Hepatocyte (in vitro differentiated cells): Measurements from ENCODE around the gene ADAMTS2. TPM values are rescaled to one million over a fixed set of nuclear protein-coding genes. Genes with fewer than 3 reads are reported as not detected.

Source experiments
- DNase-seq: peaks from one replicate; pipeline ENCODE4 v3.0.0-alpha.2; 2016; ENCODE audit warnings: low spot score
- H2AFZ ChIP-seq: fragments of 200-600 bp; sonication (generic); 2 replicates; pipeline ENCODE4 v1.6.0; 2016; ENCODE audit warnings: antibody characterized with exemption, mild to moderate bottlenecking
- H3K27ac ChIP-seq: fragments of 200-600 bp; sonication (generic); 2 replicates; pipeline ENCODE4 v1.5.1; 2016; ENCODE audit warnings: mild to moderate bottlenecking
- H3K27me3 ChIP-seq: fragments of 200-600 bp; sonication (generic); 2 replicates; pipeline ENCODE4 v1.6.1; 2016
- H3K36me3 ChIP-seq: fragments of 200-600 bp; sonication (generic); replicated peaks from 2 replicates; pipeline ENCODE4 v1.5.1; 2016; ENCODE audit warnings: low read depth; ENCODE audit not compliant: insufficient read depth
- H3K4me1 ChIP-seq: fragments of 200-600 bp; sonication (generic); 2 replicates; pipeline ENCODE4 v1.5.1; 2016; ENCODE audit warnings: mild to moderate bottlenecking, moderate library complexity; ENCODE audit not compliant: insufficient read depth
- H3K4me2 ChIP-seq: fragments of 200-600 bp; sonication (generic); 2 replicates; pipeline ENCODE4 v1.6.0; 2016
- H3K4me3 ChIP-seq: fragments of 200-600 bp; sonication (generic); 2 replicates; pipeline ENCODE4 v1.5.1; 2016; ENCODE audit warnings: mild to moderate bottlenecking
- H3K79me2 ChIP-seq: fragments of 200-600 bp; sonication (generic); 2 replicates; pipeline ENCODE4 v1.6.0; 2017; ENCODE audit warnings: mild to moderate bottlenecking
- H3K9me2 ChIP-seq: fragments of 200-600 bp; sonication (generic); replicated peaks from 2 replicates; pipeline ENCODE4 v1.6.0; 2017; ENCODE audit warnings: mild to moderate bottlenecking; ENCODE audit not compliant: insufficient read depth
- H3K9me3 ChIP-seq: fragments of 200-600 bp; sonication (generic); 2 replicates; pipeline ENCODE4 v1.5.1; 2016; ENCODE audit warnings: low read depth, mild to moderate bottlenecking
- H4K20me1 ChIP-seq: fragments of 200-600 bp; sonication (generic); 2 replicates; pipeline ENCODE4 v1.6.0; 2016; ENCODE audit warnings: mild to moderate bottlenecking; ENCODE audit not compliant: insufficient read depth, poor library complexity, severe bottlenecking
- CTCF ChIP-seq: fragments of 200-600 bp; sonication (generic); IDR thresholded peaks from 2 replicates; pipeline ENCODE4 v1.5.1; 2016; ENCODE audit warnings: antibody characterized with exemption, mild to moderate bottlenecking; ENCODE audit not compliant: poor library complexity
- EZH2 ChIP-seq: fragments of 200-600 bp; sonication (generic); IDR thresholded peaks from 2 replicates; pipeline ENCODE4 v1.6.1; 2016; ENCODE audit warnings: antibody characterized with exemption, mild to moderate bottlenecking, borderline replicate concordance
- EZH2phosphoT487 ChIP-seq: fragments of 200-600 bp; sonication (generic); IDR thresholded peaks from one replicate; pipeline ENCODE4 v1.6.1; 2018; ENCODE audit warnings: antibody characterized with exemption, mild to moderate bottlenecking, low read depth, moderate library complexity; ENCODE audit not compliant: unreplicated experiment, severe bottlenecking
- WGBS: methylation state at CpG from one replicate; pipeline ENCODE4 v1.1.6; 2016; ENCODE audit warnings: low lambda C conversion rate; ENCODE audit errors: missing lambda C conversion rate; 5-methylcytosine and 5-hydroxymethylcytosine counted together
- polyA plus RNA-seq: library from polyadenylated mRNA; unstranded; fragments of >200 nt; fragmentation: Nextera tagmentation; extraction: Ambion mirVana; gene quantifications from 2 replicates; pipeline ENCODE4 v1.2.1, GENCODE V29; 2016
- total RNA-seq: library from RNA; depleted of rRNA; stranded (reverse); fragments of >200 nt; gene quantifications from 2 replicates; pipeline ENCODE4 v1.2.3, GENCODE V29; 2014

The ADAMTS2 gene
- total and polyA plus RNA-seq, 2 experiments from 2014 or later, result 55.4 to 78.8 TPM

GRCh38 chr5:179195561-179196404 is 149.5 kb downstream of the ADAMTS2 start:
- no peaks in the 10 kb centered on the region for H4K20me1 ChIP-seq
- H3K27ac ChIP-seq, result no peak overlapping the region
- no peak overlapping the region for H3K4me2 ChIP-seq
- TF ChIP-seq EZH2 (no peak), EZH2phosphoT487 (no peak)
- H3K27me3 ChIP-seq, result no peaks in the 10 kb centered on the region
- WGBS, result 88% methylated on average over 36 of the region's 36 CpGs
- H3K4me1 ChIP-seq, result no peaks in the 10 kb centered on the region
- no peaks in the 10 kb centered on the region for H3K36me3 ChIP-seq
- DNase-seq, result no peak
- no peaks in the 10 kb centered on the region for H3K9me3 ChIP-seq
- no peak overlapping the region for H3K4me3 ChIP-seq
- H3K9me2 ChIP-seq, result no peaks in the 10 kb centered on the region
- no peak overlapping the region for H2AFZ ChIP-seq
- no peaks in the 10 kb centered on the region for H3K79me2 ChIP-seq

GRCh38 chr5:179194941-179195381 is 150.3 kb downstream of the ADAMTS2 start:
- Histone ChIP-seq H3K4me2 (no peak overlapping the region), H3K79me2 (no peaks in the 10 kb centered on the region), H4K20me1 (no peaks in the 10 kb centered on the region), H3K36me3 (no peaks in the 10 kb centered on the region), H3K9me2 (no peaks in the 10 kb centered on the region), H3K9me3 (no peaks in the 10 kb centered on the region), H3K4me3 (no peak overlapping the region), H2AFZ (no peak overlapping the region), H3K27me3 (no peaks in the 10 kb centered on the region), H3K4me1 (no peaks in the 10 kb centered on the region), H3K27ac (no peak overlapping the region)
- 95% methylated on average over 18 of the region's 19 CpGs for WGBS
- no peak for DNase-seq
- no peak for TF ChIP-seq EZH2
- TF ChIP-seq CTCF, result no peak
- TF ChIP-seq EZH2phosphoT487, result no peak

- TF ChIP-seq EZH2 (no peak), EZH2phosphoT487 (no peak), CTCF (no peak)
- H4K20me1 ChIP-seq, result no peaks in the 10 kb centered on the region
- no peak overlapping the region for H2AFZ ChIP-seq
- no peaks in the 10 kb centered on the region for H3K9me2 ChIP-seq
- H3K79me2 ChIP-seq, result no peaks in the 10 kb centered on the region
- H3K4me2 ChIP-seq, result no peak overlapping the region
- H3K9me3 ChIP-seq, result no peaks in the 10 kb centered on the region
- no peak overlapping the region for H3K4me3 ChIP-seq
- H3K36me3 ChIP-seq, result no peaks in the 10 kb centered on the region
- no peak overlapping the region for H3K27ac ChIP-seq
- no peaks in the 10 kb centered on the region for H3K27me3 ChIP-seq
- 84% methylated on average over 13 of the region's 15 CpGs for WGBS
- H3K4me1 ChIP-seq, result no peaks in the 10 kb centered on the region
- DNase-seq, result no peak
Measured at GRCh38 chr5:179194201-179194910, 150.9 kb downstream of the ADAMTS2 start.

- H3K27ac ChIP-seq, result no peak overlapping the region
- H3K27me3 ChIP-seq, result no peaks in the 10 kb centered on the region
- no peak overlapping the region for H3K4me2 ChIP-seq
- no peaks in the 10 kb centered on the region for H4K20me1 ChIP-seq
- TF ChIP-seq EZH2, result no peak
- TF ChIP-seq EZH2phosphoT487, result no peak
- TF ChIP-seq CTCF, result no peak
- DNase-seq, result no peak
- H3K79me2 ChIP-seq, result no peaks in the 10 kb centered on the region
- H2AFZ ChIP-seq, result no peak overlapping the region
- H3K4me1 ChIP-seq, result no peaks in the 10 kb centered on the region
- H3K36me3 ChIP-seq, result no peaks in the 10 kb centered on the region
- H3K9me2 ChIP-seq, result no peaks in the 10 kb centered on the region
- H3K9me3 ChIP-seq, result no peaks in the 10 kb centered on the region
- H3K4me3 ChIP-seq, result no peak overlapping the region
- WGBS, result 92% methylated on average over 11 of the region's 11 CpGs
Measured at GRCh38 chr5:179193746-179194145, 151.5 kb downstream of the ADAMTS2 start.
